DND-41 (cell line): ENCODE results near the gene ZNF519.

ENCODE experiments used
- ATAC-seq: fragments of 200-7000 bp; cut with Tn5 transposase; 3 replicates; pipeline ENCODE4 v1.9.1; 2021; ENCODE audit warnings: low read depth; ENCODE audit not compliant: insufficient read depth
- DNase-seq: peaks from one replicate; pipeline ENCODE4 v3.0.0-alpha.2; 2020
- H2AFZ ChIP-seq: 2 replicates; pipeline ENCODE4 v1.6.0; 2012; ENCODE audit warnings: low read depth, low read length
- H3K27ac ChIP-seq: 2 replicates; pipeline ENCODE4 v1.5.1; 2012; ENCODE audit warnings: low read length, inconsistent platforms
- H3K27me3 ChIP-seq: fragments of 200-600 bp; sonication (generic); 2 replicates; pipeline ENCODE4 v1.6.0; 2012; ENCODE audit warnings: low read length, mild to moderate bottlenecking, inconsistent platforms; ENCODE audit not compliant: insufficient read depth, poor library complexity
- H3K36me3 ChIP-seq: 2 replicates; pipeline ENCODE4 v1.5.1; 2012; ENCODE audit warnings: low read length, inconsistent platforms; ENCODE audit not compliant: insufficient read depth
- H3K4me1 ChIP-seq: 2 replicates; pipeline ENCODE4 v1.5.1; 2012; ENCODE audit warnings: mild to moderate bottlenecking, low read length; ENCODE audit not compliant: insufficient read depth
- H3K4me2 ChIP-seq: 2 replicates; pipeline ENCODE4 v1.6.0; 2012; ENCODE audit warnings: mild to moderate bottlenecking, moderate library complexity, low read length, inconsistent platforms; ENCODE audit not compliant: insufficient read depth
- H3K4me3 ChIP-seq, 2 experiments: fragments of 200-600 bp in 1 of 2; shearing (Covaris generic) in 1 of 2; 2 replicates each; pipeline ENCODE4 v1.5.1; 2012 to 2016; ENCODE audit warnings: inconsistent platforms in 2 of 2, low read length in 2 of 2, mild to moderate bottlenecking in 2 of 2, low read depth in 1 of 2, moderate library complexity in 1 of 2
- H3K79me2 ChIP-seq: 2 replicates; pipeline ENCODE4 v1.6.0; 2012; ENCODE audit warnings: low read length, inconsistent platforms; ENCODE audit not compliant: insufficient read depth
- H3K9ac ChIP-seq: 2 replicates; pipeline ENCODE4 v1.6.0; 2012; ENCODE audit warnings: low read depth, mild to moderate bottlenecking, inconsistent platforms, low read length, moderate library complexity
- H3K9me3 ChIP-seq: 2 replicates; pipeline ENCODE4 v1.5.1; 2012; ENCODE audit warnings: low read length, moderate library complexity, mild to moderate bottlenecking, inconsistent platforms; ENCODE audit not compliant: insufficient read depth, severe bottlenecking
- H4K20me1 ChIP-seq: 2 replicates; pipeline ENCODE4 v1.6.0; 2012; ENCODE audit warnings: low read length; ENCODE audit not compliant: insufficient read depth
- EZH2 ChIP-seq: IDR thresholded peaks from 3 replicates; pipeline ENCODE4 v1.6.1; 2012; ENCODE audit warnings: borderline replicate concordance, low read depth, mild to moderate bottlenecking, moderate library complexity, low read length, inconsistent platforms; ENCODE audit not compliant: severe bottlenecking
- TF ChIP-seq, protein P1 (sequence below): IDR thresholded peaks from 2 replicates; pipeline ENCODE4 v1.5.1; 2012; ENCODE audit warnings: borderline replicate concordance, low read length, moderate library complexity, mild to moderate bottlenecking; ENCODE audit not compliant: poor library complexity, severe bottlenecking; ENCODE audit errors: extremely low read depth

ZNF519 gene

DNA sequence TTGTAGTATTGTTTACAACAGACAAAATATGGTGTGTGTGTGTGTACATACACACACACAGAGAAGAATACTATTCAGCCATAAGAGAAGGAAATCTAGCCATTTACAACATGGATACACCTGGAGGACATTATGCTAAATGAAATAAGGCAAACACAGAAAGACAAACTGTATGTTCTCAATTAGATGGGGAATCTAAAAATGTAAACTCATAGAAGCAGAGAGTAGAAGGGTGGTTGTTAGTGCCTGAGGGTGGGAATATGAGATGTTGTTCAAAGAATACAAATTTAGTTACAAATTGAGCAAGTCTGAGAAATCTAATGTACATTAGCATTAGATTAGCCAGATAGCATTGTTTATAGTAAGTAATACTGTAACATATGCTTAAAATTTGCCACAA lies 11.3 kb downstream of the ZNF519 start:
- Histone ChIP-seq H3K4me1 (no peaks in the 10 kb centered on the region), H3K9ac (no peak overlapping the region), H3K4me3 (no peak overlapping the region), H3K27ac (no peak overlapping the region), H4K20me1 (peaks cover 7% of the 10 kb centered on the region; the same call in 1 of the 2 replicates), H3K9me3 (peaks cover 5% of the 10 kb centered on the region), H2AFZ (no peak overlapping the region), H3K79me2 (peaks cover 95% of the 10 kb centered on the region), H3K36me3 (peaks cover 52% of the 10 kb centered on the region), H3K27me3 (no peaks in the 10 kb centered on the region), H3K4me2 (no peak overlapping the region)
- DNase-seq (no peak), ATAC-seq (no peak)
- TF ChIP-seq, protein P1, sequence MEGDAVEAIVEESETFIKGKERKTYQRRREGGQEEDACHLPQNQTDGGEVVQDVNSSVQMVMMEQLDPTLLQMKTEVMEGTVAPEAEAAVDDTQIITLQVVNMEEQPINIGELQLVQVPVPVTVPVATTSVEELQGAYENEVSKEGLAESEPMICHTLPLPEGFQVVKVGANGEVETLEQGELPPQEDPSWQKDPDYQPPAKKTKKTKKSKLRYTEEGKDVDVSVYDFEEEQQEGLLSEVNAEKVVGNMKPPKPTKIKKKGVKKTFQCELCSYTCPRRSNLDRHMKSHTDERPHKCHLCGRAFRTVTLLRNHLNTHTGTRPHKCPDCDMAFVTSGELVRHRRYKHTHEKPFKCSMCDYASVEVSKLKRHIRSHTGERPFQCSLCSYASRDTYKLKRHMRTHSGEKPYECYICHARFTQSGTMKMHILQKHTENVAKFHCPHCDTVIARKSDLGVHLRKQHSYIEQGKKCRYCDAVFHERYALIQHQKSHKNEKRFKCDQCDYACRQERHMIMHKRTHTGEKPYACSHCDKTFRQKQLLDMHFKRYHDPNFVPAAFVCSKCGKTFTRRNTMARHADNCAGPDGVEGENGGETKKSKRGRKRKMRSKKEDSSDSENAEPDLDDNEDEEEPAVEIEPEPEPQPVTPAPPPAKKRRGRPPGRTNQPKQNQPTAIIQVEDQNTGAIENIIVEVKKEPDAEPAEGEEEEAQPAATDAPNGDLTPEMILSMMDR = no peak
- no peak for TF ChIP-seq EZH2

DNA sequence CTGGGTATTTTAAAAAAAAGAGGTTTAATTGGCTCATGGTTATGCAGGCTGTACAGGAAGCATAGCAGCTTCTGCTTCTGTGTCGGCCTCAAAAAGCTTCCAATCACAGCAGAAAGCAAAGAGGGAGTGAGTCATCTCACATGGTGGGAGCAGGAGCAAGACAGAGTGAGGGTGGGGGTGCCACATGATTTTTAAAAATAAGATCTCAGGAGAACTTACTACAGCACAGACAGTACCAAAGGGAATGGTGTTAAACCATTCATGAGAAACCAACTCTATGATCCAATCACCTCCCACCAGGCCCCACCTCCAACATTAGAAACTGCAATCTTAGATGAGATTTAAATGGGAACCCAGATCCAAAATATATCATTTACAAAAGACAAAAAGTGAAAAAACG lies 14.6 kb downstream of the ZNF519 start:
- Histone ChIP-seq H3K36me3 (peaks cover 45% of the 10 kb centered on the region), H3K4me3 (no peak overlapping the region), H3K4me1 (no peaks in the 10 kb centered on the region), H4K20me1 (peaks cover 5% of the 10 kb centered on the region; the same call in 1 of the 2 replicates), H3K27ac (no peak overlapping the region), H3K9ac (no peak overlapping the region), H2AFZ (no peak overlapping the region), H3K4me2 (no peak overlapping the region), H3K9me3 (peaks cover 5% of the 10 kb centered on the region), H3K27me3 (no peaks in the 10 kb centered on the region), H3K79me2 (peaks cover 93% of the 10 kb centered on the region)
- no peak for TF ChIP-seq EZH2
- TF ChIP-seq, protein P1 = no peak
- no peak for DNase-seq
- no peak for ATAC-seq

DNA sequence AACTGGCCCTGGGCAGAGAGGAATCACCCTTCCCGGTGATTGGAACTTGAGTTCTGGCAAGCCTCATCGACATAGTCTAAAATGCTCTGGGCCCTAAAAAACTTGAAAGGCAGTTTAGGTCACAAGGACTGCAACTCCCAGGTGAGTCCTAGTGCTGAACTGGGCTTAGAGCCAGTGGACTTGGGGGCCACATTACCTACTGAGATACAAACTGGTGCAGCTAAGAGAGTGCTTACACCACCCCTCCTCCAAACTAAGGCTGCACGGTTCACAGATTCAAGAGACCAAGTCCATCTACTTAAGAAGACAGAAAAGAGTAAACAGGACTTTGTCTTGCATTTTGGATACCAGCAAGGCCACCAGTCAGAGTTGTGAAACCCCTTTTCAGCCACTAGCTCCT lies 25.3 kb downstream of the ZNF519 start:
- Histone ChIP-seq H3K9me3 (peaks cover 34% of the 10 kb centered on the region), H4K20me1 (0 out of 2 replicates have a peak, but pooled peaks cover 2% of the 10 kb centered on the region), H3K9ac (no peak overlapping the region), H3K27ac (no peak overlapping the region), H2AFZ (no peak overlapping the region), H3K36me3 (peaks cover 29% of the 10 kb centered on the region), H3K4me2 (no peak overlapping the region), H3K27me3 (no peaks in the 10 kb centered on the region), H3K4me1 (peaks cover 2% of the 10 kb centered on the region; the same call in 1 of the 2 replicates), H3K79me2 (peaks cover 85% of the 10 kb centered on the region), H3K4me3 (no peak overlapping the region)
- DNase-seq = no peak
- no peak for TF ChIP-seq EZH2
- TF ChIP-seq, protein P1 = no peak
- no peak for ATAC-seq
